ENCODE measurements around the gene STYXL1.
A peak's percentile ranks its signal among the peaks of the same experiment; 100 is the strongest.

The STYXL1 gene

DNA sequence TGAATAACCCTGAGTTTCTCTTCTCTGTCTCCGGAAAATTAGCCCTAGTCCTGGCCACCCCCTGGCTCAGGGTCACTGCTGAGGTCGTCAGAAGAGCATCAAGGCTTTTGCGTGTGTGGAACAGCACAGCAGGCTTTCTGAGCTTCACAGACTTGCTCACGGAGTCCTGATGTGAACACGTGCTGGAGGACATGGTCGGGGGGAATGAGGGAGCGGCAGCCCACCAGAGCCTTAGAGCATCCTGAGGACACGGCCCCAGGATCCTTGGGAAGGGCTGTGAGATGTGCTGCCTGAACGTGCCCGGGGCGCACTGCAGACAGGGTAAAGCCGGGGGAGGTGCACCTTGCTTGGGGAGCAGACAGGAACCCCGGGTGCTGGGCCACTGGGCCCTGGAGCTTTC, 82.2 kb downstream of the STYXL1 start:
- H3K4me1 ChIP-seq (ENCODE audit: control insufficient read depth, insufficient read depth, low read depth, low read length), result peaks cover 33% of the 10 kb centered on the region
- H3K14ac ChIP-seq (ENCODE audit: low read length in 2 of 2), result no peak overlapping the region
- no peaks in the 10 kb centered on the region for H3K9me3 ChIP-seq (ENCODE audit: control insufficient read depth, low read length)
- H2AFZ ChIP-seq (ENCODE audit: low read depth, low read length), result no peak overlapping the region
- H4K91ac ChIP-seq (ENCODE audit: low read length), result no peak overlapping the region
- WGBS, result 91% methylated on average over 13 of the region's 13 CpGs
- no peak overlapping the region for H3K23ac ChIP-seq (ENCODE audit: low read length in 2 of 2)
- no peak overlapping the region for H3K4me2 ChIP-seq (ENCODE audit: low read length, poor library complexity, severe bottlenecking)
- no peak overlapping the region for H3K27ac ChIP-seq (ENCODE audit: low read length, poor library complexity, severe bottlenecking)
- H3K36me3 ChIP-seq (ENCODE audit: control insufficient read depth in 1 of 2, insufficient read depth in 2 of 2, low read depth in 1 of 2, low read length in 2 of 2), result peaks cover 31 to 49% of the 10 kb centered on the region in 2 experiments
- no peaks in the 10 kb centered on the region for H3K27me3 ChIP-seq (ENCODE audit: control insufficient read depth in 1 of 2, insufficient read depth in 1 of 2, low read length in 2 of 2)
- no peak overlapping the region for H2BK15ac ChIP-seq (ENCODE audit: low read depth, poor library complexity, severe bottlenecking)
- peak overlapping the region; percentile 69 for H3K9ac ChIP-seq (ENCODE audit: low read length)
- peaks cover 25% of the 10 kb centered on the region for H3K79me1 ChIP-seq (replicated peaks; ENCODE audit: low read length, poor library complexity, severe bottlenecking)
- H3K18ac ChIP-seq (ENCODE audit: low read depth in 1 of 2, low read length in 2 of 2), result no peak overlapping the region
- H4K8ac ChIP-seq (ENCODE audit: low read length), result no peak overlapping the region
- H2BK5ac ChIP-seq (ENCODE audit: low read depth, low read length, poor library complexity, severe bottlenecking), result no peak overlapping the region
- no peak overlapping the region for H2BK12ac ChIP-seq (ENCODE audit: low read length in 2 of 2)
- no peak overlapping the region for H3K4ac ChIP-seq (ENCODE audit: low read depth in 1 of 2, low read length in 2 of 2)
- DNase-seq, result no peak
- no peak overlapping the region for H2BK120ac ChIP-seq (ENCODE audit: low read depth, low read length)
- H3K4me3 ChIP-seq (ENCODE audit: insufficient read depth in 1 of 2, low read depth in 1 of 2, low read length in 2 of 2), result no peak overlapping the region
- H2AK5ac ChIP-seq (ENCODE audit: low read length, severe bottlenecking), result no peak overlapping the region

DNA sequence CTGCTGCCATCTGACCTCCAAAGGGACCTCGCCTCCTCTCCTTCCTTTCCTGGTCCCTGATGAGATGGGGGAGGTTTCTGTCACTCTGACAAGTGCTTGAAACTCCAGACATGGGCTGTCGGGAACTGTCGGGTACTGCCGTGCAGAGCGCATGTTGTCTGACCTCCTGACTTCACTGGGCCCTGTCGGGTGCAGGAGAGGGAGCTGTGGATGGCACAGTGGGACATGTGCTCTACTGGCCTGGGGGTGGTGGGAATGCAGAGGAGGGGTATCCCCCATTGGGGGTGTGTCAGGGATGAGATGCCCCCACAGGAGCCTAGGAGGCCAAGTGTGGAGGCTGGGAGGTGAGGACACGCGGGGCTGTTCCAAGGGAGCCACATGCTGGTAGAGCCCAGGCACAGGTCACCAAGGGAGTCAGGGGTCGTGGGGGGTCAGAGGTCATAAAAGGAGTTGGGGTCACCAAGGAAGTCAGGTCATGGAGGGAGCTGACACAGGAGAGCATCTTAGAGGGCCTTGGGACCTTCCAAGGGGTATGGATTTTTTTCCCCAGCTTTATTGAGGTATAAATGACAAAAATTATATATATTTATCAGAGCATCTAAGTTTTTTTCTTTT, 84.3 kb downstream of the STYXL1 start:
- no peak overlapping the region for H3K4me2 ChIP-seq (ENCODE audit: low read length, poor library complexity, severe bottlenecking)
- peak overlapping the region; percentile 59 for H4K8ac ChIP-seq (ENCODE audit: low read length)
- no peak overlapping the region for H2BK120ac ChIP-seq (ENCODE audit: low read depth, low read length)
- no peak overlapping the region for H3K4me3 ChIP-seq (ENCODE audit: insufficient read depth in 1 of 2, low read depth in 1 of 2, low read length in 2 of 2)
- 45% methylated on average over 9 of the region's 9 CpGs for WGBS
- peak overlapping the region; percentile 5 to 82 for H3K18ac ChIP-seq (ENCODE audit: low read depth in 1 of 2, low read length in 2 of 2)
- no peak overlapping the region for H2BK5ac ChIP-seq (ENCODE audit: low read depth, low read length, poor library complexity, severe bottlenecking)
- DNase-seq, result peak; percentile 71
- no peaks in the 10 kb centered on the region for H3K27me3 ChIP-seq (ENCODE audit: control insufficient read depth in 1 of 2, insufficient read depth in 1 of 2, low read length in 2 of 2)
- H3K4ac ChIP-seq (ENCODE audit: low read depth in 1 of 2, low read length in 2 of 2), result peak overlapping the region; percentile 44 to 55
- H4K91ac ChIP-seq (ENCODE audit: low read length), result peak overlapping the region; percentile 81
- H3K14ac ChIP-seq (ENCODE audit: low read length in 2 of 2), result peak overlapping the region in 1 of 2 experiments; percentile 90
- peak overlapping the region in 1 of 2 experiments; percentile 92 for H2BK12ac ChIP-seq (ENCODE audit: low read length in 2 of 2)
- H2BK15ac ChIP-seq (ENCODE audit: low read depth, poor library complexity, severe bottlenecking), result no peak overlapping the region
- H3K4me1 ChIP-seq (ENCODE audit: control insufficient read depth, insufficient read depth, low read depth, low read length), result peaks cover 30% of the 10 kb centered on the region
- peak overlapping the region in 1 of 2 experiments; percentile 53 for H3K23ac ChIP-seq (ENCODE audit: low read length in 2 of 2)
- H2AK5ac ChIP-seq (ENCODE audit: low read length, severe bottlenecking), result peak overlapping the region; percentile 33
- peak overlapping the region; percentile 58 for H2AFZ ChIP-seq (ENCODE audit: low read depth, low read length)
- peak overlapping the region; percentile 74 for H3K9ac ChIP-seq (ENCODE audit: low read length)
- peaks cover 35 to 46% of the 10 kb centered on the region in 2 experiments for H3K36me3 ChIP-seq (ENCODE audit: control insufficient read depth in 1 of 2, insufficient read depth in 2 of 2, low read depth in 1 of 2, low read length in 2 of 2)
- H3K9me3 ChIP-seq (ENCODE audit: control insufficient read depth, low read length), result no peaks in the 10 kb centered on the region
- H3K27ac ChIP-seq (ENCODE audit: low read length, poor library complexity, severe bottlenecking), result peak overlapping the region; percentile 78
- H3K79me1 ChIP-seq (replicated peaks; ENCODE audit: low read length, poor library complexity, severe bottlenecking), result peaks cover 26% of the 10 kb centered on the region

DNA sequence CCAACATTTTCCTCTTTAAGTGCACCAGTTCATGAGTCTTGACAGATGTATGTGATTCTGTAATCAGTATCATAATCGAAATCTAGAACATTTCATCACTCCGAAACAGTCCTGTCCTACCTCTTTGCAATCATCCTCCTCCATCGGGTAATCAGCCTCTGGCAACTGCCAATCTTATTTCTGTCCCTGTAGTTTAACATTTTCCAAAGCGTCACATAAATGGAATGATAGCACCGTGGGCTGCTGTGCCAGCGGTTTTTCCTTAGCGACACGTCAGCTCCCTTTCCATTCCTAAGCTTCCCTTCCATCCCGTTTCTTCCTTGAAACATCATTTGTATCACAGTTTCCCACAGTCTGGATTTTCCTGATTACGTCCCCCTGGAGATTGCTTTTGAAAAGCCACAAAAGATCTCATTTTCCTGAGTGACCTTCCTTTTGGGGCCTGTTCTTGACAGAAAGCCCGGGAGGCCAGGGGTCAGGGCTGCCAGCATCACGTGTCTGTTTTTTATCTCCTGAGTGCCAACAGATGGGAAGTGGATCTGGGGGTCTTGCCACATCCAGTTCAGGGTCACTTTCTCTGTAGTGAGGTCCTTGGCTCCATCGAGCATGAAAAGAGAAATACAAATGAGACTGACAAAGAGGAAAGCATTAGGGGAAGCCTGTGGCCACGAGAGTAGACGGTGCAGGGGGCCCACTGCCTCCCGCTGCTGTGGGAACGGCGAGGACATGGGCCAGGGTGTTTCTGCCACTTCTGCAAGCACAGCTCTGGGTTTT, 85.0 kb downstream of the STYXL1 start:
- Histone ChIP-seq H3K4me3 (ENCODE audit: insufficient read depth in 1 of 2, low read depth in 1 of 2, low read length in 2 of 2) (peak overlapping the region in 1 of 2 experiments; percentile 32), H2BK15ac (ENCODE audit: low read depth, poor library complexity, severe bottlenecking) (no peak overlapping the region), H2BK12ac (ENCODE audit: low read length in 2 of 2) (peak overlapping the region in 1 of 2 experiments; percentile 92), H3K9ac (ENCODE audit: low read length) (peak overlapping the region; percentile 74), H2AFZ (ENCODE audit: low read depth, low read length) (peak overlapping the region; percentile 58), H3K79me1 (replicated peaks; ENCODE audit: low read length, poor library complexity, severe bottlenecking) (peaks cover 21% of the 10 kb centered on the region), H2BK5ac (ENCODE audit: low read depth, low read length, poor library complexity, severe bottlenecking) (no peak overlapping the region), H4K91ac (ENCODE audit: low read length) (no peak overlapping the region), H3K14ac (ENCODE audit: low read length in 2 of 2) (peak overlapping the region in 1 of 2 experiments; percentile 90), H3K18ac (ENCODE audit: low read depth in 1 of 2, low read length in 2 of 2) (peak overlapping the region; percentile 5 to 82), H3K36me3 (ENCODE audit: control insufficient read depth in 1 of 2, insufficient read depth in 2 of 2, low read depth in 1 of 2, low read length in 2 of 2) (peaks cover 35 to 42% of the 10 kb centered on the region in 2 experiments), H3K4me1 (ENCODE audit: control insufficient read depth, insufficient read depth, low read depth, low read length) (peaks cover 30% of the 10 kb centered on the region), H3K23ac (ENCODE audit: low read length in 2 of 2) (peak overlapping the region in 1 of 2 experiments; percentile 26), H3K4me2 (ENCODE audit: low read length, poor library complexity, severe bottlenecking) (no peak overlapping the region), H2AK5ac (ENCODE audit: low read length, severe bottlenecking) (peak overlapping the region; percentile 51), H3K9me3 (ENCODE audit: control insufficient read depth, low read length) (no peaks in the 10 kb centered on the region), H2BK120ac (ENCODE audit: low read depth, low read length) (peak overlapping the region; percentile 30), H4K8ac (ENCODE audit: low read length) (peak overlapping the region; percentile 59), H3K27ac (ENCODE audit: low read length, poor library complexity, severe bottlenecking) (peak overlapping the region; percentile 78), H3K27me3 (ENCODE audit: control insufficient read depth in 1 of 2, insufficient read depth in 1 of 2, low read length in 2 of 2) (no peaks in the 10 kb centered on the region), H3K4ac (ENCODE audit: low read depth in 1 of 2, low read length in 2 of 2) (peak overlapping the region in 1 of 2 experiments; percentile 44)
- 38% methylated on average over 18 of the region's 18 CpGs for WGBS
- peak; percentile 92 for DNase-seq

DNA sequence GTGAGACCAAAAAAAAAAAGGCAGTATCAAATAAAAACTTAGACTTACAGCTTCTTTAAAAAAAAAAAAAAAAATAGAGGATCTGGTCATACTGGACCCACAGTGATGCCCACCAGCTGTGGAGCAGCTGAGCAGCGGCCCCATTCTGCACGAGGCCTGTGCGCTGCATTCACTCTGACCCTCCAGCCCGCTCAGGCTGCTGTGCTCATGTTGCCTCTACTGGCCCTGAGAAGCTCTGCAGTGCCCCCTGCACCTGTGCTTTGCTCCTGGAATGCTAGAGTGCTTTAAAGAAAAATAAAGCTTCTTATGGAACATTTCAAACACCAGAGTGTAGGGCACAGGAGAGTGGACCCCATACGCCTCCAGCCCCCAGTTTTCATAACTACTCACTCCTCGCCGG, 86.6 kb downstream of the STYXL1 start:
- peaks cover 33 to 49% of the 10 kb centered on the region in 2 experiments for H3K36me3 ChIP-seq (ENCODE audit: control insufficient read depth in 1 of 2, insufficient read depth in 2 of 2, low read depth in 1 of 2, low read length in 2 of 2)
- no peak overlapping the region for H2BK15ac ChIP-seq (ENCODE audit: low read depth, poor library complexity, severe bottlenecking)
- H3K23ac ChIP-seq (ENCODE audit: low read length in 2 of 2), result no peak overlapping the region
- H3K14ac ChIP-seq (ENCODE audit: low read length in 2 of 2), result no peak overlapping the region
- no peak overlapping the region for H3K4me2 ChIP-seq (ENCODE audit: low read length, poor library complexity, severe bottlenecking)
- no peak overlapping the region for H2AFZ ChIP-seq (ENCODE audit: low read depth, low read length)
- 94% methylated on average over 7 of the region's 7 CpGs for WGBS
- H3K9me3 ChIP-seq (ENCODE audit: control insufficient read depth, low read length), result no peaks in the 10 kb centered on the region
- H3K27me3 ChIP-seq (ENCODE audit: control insufficient read depth in 1 of 2, insufficient read depth in 1 of 2, low read length in 2 of 2), result no peaks in the 10 kb centered on the region
- H2BK120ac ChIP-seq (ENCODE audit: low read depth, low read length), result no peak overlapping the region
- no peak overlapping the region for H2AK5ac ChIP-seq (ENCODE audit: low read length, severe bottlenecking)
- no peak overlapping the region for H3K4me3 ChIP-seq (ENCODE audit: insufficient read depth in 1 of 2, low read depth in 1 of 2, low read length in 2 of 2)
- DNase-seq, result no peak
- H4K8ac ChIP-seq (ENCODE audit: low read length), result peak overlapping the region; percentile 4
- peaks cover 42% of the 10 kb centered on the region for H3K4me1 ChIP-seq (ENCODE audit: control insufficient read depth, insufficient read depth, low read depth, low read length)
- no peak overlapping the region for H3K4ac ChIP-seq (ENCODE audit: low read depth in 1 of 2, low read length in 2 of 2)
- no peak overlapping the region for H4K91ac ChIP-seq (ENCODE audit: low read length)
- H3K9ac ChIP-seq (ENCODE audit: low read length), result no peak overlapping the region
- peaks cover 20% of the 10 kb centered on the region for H3K79me1 ChIP-seq (replicated peaks; ENCODE audit: low read length, poor library complexity, severe bottlenecking)
- no peak overlapping the region for H2BK5ac ChIP-seq (ENCODE audit: low read depth, low read length, poor library complexity, severe bottlenecking)
- H3K27ac ChIP-seq (ENCODE audit: low read length, poor library complexity, severe bottlenecking), result no peak overlapping the region
- no peak overlapping the region for H3K18ac ChIP-seq (ENCODE audit: low read depth in 1 of 2, low read length in 2 of 2)
- H2BK12ac ChIP-seq (ENCODE audit: low read length in 2 of 2), result no peak overlapping the region

Measured in mesenchymal stem cell (in vitro differentiated cells and primary cell).